Activated CD4-positive, alpha-beta T cell treated with anti-CD3 and anti-CD28 coated beads, Interleukin-2, Interleukin-6, amounts not matched to agents 100 ng/mL and 50 ng/mL, durations not matched to agents 16 hours and 8 hours (primary cell): ENCODE measurements around the gene CSNK1G2.
"Not testable (repeated sequence)": the region's sequence is repeated elsewhere in the genome, so short reads cannot be mapped to it uniquely, and the experiment has no call there.

Experiments
- DNase-seq: peaks from one replicate; pipeline ENCODE4 v3.0.0-alpha.2; 2020

The CSNK1G2 gene

DNA sequence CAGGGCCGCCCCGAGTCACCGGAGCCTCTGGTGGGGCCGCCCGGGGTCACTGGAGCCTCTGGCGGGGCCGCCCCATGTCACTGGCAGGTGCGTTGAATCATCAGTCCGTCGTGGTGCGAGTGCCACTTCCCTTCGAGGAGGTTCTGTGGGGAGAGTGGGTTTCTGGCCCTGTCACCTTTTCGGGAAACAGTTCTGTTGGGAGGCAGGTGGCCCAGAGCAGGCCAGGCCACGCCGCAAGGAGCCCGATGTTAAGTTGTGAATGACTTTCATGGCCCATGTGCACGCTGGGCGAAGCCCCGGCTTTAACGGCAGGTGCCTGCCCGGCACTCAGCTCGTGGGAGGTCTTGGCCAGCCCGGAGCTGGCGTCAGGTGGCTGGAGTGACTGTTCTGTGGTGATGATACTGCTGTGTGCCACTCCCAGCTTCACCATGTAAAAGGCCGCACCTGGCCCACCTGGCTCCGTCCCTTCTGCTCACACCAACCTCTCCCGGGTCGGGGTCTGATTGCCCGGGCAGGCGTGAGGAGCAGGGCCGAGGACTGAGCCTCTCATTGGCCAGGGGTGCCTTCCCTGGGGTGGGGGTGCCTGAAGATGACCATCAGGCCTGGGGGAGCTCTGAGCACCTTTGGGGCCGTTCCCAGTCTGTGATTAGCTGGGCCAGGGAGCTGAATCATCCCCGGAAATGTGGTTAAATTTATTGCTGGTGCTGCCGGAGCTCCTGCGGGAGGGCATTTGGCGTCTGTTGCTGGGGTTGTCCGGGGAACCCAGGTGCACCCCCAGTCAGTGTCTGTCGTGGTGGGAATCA is 29.2 kb downstream of the CSNK1G2 start:
- no peak for DNase-seq

DNA sequence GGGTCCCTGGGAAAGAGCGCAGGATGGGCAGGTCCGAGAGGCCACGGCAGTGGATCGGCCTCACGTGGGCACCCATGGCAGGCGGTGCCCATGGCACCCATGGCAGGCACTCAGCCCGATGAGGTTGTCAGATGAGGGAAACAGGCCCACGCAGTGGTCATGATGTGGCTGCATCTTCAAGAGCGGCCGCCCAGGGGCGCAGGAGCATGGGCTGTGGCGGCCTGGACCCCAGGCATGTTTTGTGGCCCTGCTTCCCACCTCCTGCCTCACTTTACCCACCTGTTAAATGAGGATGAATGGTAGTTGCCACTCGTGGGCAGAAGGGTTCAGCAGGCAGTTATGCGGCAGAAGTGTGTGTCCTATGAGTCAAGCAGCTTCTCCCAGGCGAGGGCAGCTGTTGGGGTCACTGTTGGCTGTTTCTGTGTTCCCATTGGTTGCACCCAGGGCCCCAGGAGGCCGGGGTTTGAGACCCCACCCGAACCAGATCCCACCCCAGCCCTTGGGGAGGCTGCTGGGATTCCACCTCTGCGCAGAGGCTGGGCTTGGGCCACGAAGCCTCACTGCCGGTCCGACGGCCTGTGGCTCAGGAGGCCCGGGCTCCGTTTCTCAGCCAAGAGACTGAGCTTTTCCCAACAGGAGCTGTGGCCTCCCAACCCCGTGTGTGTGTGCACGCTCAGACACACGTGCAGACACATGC is 30.0 kb downstream of the CSNK1G2 start:
- DNase-seq: no peak

DNA sequence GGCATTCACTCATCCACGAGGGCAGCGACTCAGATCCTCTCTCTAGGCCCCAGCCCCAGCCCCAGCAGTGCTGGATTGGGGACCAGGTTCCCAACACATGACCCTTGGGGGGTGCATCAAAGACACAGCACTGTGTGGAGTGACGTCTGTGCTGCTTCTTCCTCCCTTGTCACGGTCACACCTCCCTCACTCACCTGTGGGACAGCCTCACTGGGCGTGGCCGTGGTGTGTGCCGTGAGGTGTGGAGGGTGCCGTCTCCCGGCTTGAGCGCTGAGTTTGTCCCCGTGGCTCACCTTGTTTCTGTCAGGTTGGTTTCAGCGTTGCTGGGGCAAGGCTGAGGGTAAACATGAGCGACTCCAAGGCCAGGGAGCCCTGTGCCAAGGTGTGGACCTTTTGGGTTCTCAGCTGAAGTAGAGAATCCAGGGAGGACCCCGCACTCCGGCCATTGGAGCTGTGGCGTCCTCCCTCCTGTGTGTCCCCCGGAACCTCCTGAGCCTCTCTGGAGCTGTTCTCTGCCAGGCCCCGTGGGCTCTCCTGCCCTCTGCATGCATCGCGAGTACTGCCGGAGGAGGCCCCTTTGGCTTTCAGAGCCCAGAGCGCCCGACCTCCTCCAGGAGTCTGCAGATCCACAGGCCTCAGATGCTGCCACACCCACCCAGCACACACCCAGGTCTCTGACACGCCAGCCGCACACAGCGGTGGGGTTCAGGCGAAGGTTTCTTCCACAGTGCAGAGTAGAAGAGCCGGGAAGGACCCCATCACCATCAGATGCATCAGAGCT is 33.6 kb downstream of the CSNK1G2 start:
- DNase-seq: no peak

DNA sequence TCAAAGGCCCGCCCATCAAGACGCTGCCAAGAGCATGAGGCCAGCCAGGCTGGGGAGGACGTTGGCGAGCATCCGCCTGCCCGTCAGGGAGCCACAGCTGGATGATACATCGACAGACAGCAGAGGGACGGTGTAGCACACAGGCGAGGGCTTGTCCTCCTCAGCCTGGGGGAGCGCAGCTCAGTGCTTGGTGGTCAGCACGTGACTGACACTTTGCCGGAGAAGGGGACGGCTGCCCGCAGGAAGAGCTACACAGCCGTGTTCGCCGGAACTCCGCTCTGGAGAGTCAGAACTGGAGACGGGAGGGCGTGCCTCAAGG is 34.1 kb downstream of the CSNK1G2 start:
- DNase-seq: no peak

DNA sequence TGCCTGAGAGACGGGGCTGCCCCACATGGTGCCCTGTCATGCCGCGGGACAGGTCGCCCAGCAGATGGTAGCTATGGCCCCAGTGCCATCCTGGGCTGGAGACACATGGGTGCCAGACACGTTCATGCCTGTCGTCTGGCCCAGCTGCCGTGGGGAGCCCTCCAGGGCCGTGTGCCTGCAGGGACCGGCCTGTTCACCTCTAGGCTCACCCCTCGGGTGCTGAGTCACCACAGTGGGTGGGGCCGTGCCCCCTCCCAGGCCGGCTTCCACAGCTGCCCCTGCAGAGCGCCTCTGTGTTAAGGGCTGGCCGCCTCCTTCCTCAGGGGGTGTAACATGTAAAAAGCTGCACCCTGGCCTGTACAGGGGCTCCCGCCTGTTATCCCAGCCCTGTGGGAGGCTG is 36.1 kb downstream of the CSNK1G2 start:
- DNase-seq: no peak

DNA sequence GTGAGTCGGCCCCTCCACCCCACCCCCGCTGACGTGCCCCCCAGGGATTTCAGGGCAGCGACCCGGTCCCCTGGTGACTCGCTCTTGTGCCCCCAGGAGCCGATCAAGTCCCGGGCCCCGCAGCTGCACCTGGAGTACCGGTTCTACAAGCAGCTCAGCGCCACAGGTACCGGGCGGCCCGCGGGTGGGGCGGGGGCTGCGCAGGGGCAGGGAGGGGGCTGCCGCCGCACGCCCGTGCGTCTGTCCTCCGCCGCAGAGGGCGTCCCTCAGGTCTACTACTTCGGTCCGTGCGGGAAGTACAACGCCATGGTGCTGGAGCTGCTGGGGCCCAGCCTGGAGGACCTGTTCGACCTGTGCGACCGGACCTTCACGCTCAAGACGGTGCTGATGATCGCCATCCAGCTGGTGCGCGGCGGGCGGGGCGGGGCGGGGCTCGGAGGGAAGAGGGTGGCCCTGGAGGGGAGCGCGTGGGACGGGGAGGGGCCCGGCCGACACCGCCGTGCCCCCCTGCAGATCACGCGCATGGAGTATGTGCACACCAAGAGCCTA is 37.4 kb downstream of the CSNK1G2 start:
- no peak for DNase-seq

DNA sequence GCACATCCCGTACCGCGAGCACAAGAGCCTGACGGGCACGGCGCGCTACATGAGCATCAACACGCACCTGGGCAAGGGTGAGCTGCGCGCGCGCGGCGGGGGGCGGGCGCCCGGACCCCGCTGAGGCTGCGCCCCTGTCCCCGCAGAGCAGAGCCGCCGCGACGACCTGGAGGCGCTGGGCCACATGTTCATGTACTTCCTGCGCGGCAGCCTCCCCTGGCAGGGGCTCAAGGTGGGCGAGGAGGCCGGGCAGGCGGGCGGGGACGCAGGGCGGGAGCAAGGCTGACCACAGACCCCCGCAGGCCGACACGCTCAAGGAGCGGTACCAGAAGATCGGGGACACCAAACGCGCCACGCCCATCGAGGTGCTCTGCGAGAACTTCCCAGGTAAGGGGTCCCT is 38.0 kb downstream of the CSNK1G2 start:
- DNase-seq: no peak

DNA sequence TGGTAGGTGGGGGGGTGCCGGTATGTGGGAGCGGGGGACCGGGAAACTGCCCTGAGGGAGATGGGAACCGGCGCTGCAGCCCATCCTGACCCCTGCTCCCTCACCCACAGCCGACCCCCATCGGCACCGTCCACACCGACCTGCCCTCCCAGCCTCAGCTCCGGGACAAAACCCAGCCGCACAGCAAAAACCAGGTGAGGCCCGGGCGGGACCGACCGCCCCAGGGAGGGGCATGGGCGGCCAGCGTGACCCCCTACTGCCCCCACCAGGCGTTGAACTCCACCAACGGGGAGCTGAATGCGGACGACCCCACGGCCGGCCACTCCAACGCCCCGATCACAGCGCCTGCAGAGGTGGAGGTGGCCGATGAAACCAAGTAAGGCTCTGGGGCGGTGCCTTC is 38.7 kb downstream of the CSNK1G2 start:
- DNase-seq: no peak

DNA sequence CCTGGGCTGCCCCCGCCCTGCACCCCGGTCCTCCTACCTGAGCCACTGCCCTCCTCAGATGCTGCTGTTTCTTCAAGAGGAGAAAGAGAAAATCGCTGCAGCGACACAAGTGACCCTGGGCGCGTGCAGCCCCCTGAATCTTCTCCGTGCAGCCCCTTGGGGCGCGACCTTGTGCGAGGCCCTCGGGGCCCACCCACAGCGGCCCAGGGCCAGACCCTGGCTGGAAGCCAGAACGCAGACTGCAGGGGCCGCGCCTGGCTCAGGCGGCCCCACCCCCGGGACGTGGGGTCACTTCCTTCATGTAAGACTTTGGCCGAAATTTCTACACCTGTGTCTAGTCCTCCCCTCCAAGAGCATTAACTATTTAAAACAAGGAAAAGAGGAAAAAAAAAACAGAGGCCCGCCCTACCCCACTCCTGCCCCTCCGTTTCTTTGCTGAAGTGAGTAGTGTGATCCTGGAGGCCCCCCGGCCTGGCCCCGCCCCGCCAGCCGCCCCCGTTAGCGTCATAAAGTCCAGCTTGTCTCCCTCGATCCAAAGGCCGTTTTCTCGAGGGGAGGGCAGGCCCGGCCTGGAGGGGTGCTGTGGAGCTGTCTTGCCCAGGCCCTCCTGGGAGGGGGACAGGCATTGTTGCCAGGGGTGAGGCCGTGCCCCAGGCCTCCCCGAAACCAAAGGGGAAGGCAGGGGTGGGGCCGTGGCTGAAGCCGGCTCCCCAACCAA is 39.3 kb downstream of the CSNK1G2 start:
- DNase-seq: no peak

DNA sequence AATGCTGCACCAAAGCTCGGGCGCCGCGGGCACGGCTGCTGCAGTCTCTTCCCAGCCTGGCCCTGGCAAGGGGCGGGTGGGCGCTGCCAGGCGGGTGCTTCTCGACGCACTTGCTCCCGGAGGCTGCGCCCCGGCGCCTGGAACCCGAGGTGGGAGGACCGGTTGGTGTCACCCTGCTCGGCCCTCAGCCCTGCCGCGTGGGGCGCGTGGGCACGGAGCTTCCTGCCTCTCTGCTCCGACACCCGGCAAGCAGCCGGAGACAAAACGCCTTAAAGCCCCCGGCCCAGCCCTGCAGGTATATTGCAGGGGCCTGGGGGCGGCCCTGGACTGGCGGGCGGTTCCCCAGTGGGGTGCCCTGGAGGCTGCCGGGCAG is 39.8 kb downstream of the CSNK1G2 start:
- DNase-seq: no peak

DNA sequence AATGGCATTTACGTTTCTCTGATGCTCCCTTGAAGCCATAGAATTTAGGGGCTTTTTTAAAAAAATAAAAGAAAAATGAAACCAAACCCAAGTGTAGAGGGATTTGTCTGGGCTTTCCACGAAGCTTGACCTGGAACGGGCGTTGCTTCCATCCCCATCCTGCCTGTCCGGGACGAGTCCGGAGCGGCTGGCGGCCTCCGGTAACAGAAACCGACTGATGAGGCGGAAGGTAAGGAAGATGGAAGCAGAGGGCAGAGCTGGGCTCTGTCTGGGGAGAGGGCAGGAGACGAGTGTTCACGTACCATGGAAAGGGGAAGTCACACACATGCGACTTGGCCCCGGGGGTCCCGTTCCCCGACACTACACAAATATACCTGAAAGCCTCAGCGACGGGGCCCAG is 40.3 kb downstream of the CSNK1G2 start:
- DNase-seq: no peak

DNA sequence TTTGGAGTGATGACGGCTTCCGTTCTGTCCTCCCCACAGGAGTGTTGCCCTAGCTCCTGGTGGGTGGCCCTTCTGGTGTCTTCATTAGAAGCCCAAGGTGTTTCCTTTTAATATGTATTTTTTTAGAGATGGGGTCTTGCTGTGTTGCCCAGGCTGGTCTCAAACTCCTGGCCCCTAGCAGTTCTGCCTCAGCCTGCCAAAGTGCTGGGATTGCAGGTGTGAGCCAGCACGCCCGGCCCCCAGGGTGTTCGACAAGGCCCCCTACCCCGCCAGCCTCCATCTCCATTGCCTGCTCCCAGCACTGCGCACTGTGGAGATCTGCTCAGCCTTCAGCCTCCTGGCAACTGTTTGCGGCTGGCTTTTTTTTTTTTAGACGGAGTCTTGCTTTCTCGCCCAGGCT is 43.4 kb downstream of the CSNK1G2 start:
- DNase-seq: no peak

DNA sequence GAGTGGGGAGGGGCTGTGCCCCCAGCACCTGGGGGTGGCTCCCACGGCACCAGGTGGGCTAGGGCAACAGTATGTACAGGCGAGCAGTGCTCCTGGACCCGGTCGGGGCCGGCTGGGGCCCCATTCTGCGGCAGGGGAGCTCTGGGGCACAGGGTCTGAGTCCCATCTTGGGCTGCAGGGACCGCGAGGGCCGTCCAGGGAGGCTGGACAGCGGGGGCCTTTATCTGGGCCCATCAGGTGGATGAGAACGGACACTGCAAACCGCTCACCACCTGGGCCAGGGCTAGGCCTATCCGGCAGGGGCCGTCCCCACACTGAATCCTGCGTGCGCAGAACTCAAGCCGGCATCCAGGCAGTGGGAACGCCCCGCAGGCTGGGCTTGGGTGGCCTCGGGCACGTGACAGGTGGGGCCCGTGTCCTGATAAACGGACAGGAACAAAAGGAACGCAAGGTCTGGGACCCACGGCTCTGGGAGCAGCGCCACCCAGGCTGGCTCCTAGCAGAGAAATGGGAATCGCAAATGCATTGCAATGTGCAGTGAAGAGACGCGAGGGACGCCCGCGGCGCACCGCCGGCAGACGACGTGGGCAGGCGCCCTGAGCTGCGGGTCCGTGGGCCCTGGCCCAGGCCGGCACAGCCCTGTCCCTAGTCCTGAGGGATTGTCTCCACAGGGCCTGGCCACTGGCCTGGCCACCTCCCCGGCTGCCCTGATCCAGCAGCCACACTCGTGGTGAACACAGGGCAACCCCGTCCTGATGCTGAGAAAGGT is 44.8 kb downstream of the CSNK1G2 start:
- no peak for DNase-seq

DNA sequence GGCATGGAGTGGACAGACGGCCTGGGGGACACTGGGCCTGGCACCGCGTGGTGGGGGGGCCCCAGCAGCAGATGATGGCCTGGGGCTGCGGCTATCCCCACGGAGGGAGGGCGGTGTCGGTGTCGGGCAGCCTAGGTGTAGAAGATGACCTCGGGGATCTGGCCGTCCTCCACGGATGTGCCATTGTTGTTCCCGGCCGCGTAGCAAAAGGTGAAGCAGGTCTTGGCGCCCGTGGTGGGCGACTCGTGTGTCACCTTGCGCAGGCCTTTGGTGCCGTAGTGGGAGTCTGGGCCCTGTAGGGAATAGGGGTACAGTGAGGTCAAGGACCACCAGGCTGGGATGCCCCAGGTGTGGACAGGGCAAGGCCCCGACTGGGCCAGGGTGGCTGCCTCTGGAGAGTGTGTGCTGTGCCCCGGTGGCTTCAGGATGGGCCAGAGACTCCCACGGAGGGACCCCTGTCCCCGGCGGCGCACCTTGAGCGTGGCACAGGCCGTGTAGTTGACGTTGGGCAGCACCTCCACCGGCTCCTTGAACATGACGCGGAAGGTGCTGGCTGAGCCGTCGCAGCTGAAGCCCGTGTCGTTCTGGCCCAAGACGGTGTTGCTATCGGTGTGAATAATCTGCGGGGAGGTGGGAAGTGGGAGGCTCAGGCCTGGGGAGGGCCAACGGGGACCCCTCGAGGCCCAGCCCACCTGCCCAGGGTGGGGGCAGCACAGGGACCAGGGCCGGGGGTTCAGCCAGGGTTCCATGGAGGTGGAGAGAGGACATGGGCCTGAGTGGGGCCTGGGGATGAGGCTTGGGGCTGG is 45.6 kb downstream of the CSNK1G2 start:
- no peak for DNase-seq

DNA sequence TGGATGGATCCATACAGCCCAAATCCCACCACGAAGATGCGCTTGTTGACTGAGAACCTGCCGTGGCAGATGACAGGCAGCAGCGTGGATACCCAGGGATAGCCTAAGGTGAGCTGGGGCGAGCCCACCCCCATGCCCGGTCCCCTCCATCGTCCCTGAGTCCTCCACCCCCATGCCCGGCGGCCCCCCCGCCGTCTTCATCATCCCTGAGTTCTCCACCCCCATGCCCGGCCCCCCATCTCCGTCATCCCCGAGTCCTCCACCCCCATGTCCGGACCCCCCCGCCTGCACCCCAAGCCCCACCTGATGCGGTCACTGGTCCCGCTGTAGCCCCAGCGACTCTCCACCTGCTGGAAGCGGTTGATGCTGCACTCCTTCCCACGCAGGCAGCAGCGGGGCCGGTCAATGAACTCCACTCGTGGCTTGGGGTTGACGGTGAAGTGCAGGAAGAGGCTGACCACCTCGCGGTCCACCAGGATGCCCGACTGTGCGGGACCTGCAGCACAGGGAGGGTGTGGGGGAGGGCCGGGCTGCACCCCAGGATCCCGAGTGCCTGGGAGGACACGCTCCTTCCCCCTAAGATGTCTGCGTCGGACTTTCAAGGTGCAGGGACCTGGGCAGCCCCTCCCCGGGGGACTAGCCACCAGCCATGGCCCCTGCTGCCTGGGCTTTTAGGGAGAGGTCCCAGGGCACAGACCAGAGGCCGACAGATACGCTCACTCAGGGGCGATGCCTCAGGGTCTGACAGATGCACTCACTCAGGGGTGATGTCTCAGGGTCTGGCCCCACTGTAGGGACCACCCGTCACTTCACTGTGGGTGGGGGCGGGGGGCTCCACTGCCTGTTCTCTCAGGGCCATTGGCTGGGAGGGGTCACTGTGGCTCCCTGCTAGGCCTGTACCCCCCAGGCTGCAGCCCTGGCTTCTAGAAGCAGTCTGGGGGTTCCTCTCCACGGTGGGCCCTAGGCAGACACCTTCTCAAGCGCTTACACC is 46.5 kb downstream of the CSNK1G2 start:
- no peak for DNase-seq

DNA sequence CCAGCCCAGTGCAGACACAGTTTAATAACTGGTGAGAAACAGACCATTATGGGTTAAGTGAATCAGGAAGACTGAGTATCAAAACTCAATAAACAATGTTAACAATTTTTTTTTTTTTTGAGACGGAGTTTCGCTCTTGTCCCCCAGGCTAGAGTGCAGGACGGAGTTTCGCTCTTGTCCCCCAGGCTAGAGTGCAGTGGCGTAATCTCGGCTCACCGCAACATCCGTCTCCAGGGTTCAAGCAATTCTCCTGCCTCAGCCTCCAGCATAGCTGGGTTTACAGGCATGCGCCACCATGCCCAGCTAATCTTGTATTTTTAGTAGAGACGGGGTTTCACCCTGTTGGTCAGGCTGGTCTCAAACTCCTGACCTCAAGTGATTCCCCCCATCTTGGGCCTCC is 47.5 kb downstream of the CSNK1G2 start:
- DNase-seq: not testable (repeated sequence)

DNA sequence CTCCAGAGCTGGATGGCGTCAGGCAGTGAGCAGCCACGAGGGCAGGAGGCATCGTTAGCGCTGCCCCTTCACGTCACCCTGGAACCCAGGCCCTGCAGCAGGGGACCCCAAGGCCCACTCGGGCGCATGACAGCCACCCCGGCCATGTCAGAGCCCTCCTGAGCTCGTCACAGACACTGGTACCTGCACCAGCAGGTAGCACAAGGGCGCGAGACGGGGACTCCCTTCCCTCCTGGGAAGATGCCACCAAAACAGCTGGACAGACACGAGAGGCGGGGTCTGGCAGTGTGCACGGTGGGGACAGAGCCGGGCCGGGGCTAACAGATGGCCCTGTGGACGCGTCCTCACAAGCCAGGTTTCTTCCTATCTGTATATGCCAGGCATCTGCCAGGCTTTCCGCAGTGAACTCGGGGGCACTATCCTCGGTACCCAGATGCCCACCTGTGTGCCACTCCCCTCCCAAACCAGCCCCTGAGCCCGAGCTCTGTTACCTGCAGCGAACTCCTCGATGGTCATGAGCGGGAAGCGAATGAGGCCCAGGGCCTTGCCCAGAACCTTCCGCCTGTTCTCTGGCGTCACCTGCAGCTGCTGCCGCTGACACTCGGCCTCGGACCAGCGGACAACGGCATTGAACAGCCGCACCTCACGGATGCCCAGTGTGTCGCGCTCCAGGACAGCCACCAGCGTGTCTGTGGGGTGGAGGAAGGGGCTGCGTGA is 48.7 kb downstream of the CSNK1G2 start:
- no peak for DNase-seq

DNA sequence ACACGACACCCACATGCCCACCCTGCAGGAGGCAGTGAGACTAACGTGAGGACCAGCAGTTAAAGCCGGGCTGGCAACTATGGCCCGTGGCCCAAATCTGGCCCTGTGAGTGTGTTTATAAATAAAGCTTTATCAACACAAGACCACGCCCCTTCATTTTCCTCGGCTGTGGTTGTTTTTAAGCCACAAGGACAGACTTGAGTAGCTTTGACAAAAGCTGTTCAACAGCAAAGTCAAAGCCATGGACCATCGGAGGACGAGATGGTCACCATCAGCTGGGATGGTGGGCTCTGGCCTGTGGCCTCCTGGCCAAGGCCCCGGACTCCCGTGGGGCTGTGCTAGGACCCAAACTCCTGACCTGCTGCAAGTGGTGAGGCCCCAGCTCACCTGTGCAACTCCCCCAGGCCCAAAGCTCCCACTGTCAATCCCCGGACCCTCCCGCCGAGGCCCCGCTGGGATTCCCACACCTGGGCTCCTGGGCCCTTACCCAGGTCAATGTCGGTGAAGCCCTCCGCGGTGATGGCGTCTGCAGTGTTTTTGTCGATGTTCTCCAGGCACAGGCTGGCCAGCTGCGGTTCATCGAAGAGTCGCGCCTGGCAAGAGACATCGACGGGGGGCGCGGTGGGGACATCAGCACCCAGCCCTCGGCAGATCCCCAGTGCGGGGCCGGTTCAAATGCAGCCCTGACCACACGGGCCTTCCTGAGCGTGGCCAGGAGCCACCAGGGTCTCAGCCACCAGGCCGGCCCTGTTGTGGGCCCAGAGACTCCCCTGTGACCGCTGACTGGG is 49.5 kb downstream of the CSNK1G2 start:
- DNase-seq: no peak
